ENCODE results near the gene KCNQ1.

Gene KCNQ1

GRCh38 chr11:2846056-2846455 is 401.2 kb downstream of the KCNQ1 start:
- H3K27ac ChIP-seq (ENCODE audit: low read length) = no peak overlapping the region
- no peaks in the 10 kb centered on the region for H3K27me3 ChIP-seq (ENCODE audit: insufficient read depth, low read length, poor library complexity)
- TF ChIP-seq CTCF (IDR thresholded peaks at IDR 0.05; ENCODE audit: borderline replicate concordance, extremely low read depth, low read length, poor library complexity, severe bottlenecking) = no peak
- no peak for TF ChIP-seq EZH2 (IDR thresholded peaks at IDR 0.05; ENCODE audit: borderline replicate concordance, low read depth, low read length, severe bottlenecking)
- H3K4me2 ChIP-seq (ENCODE audit: insufficient read depth, low read length) = no peak overlapping the region
- no peaks in the 10 kb centered on the region for H3K9me3 ChIP-seq (ENCODE audit: insufficient read depth, low read length, severe bottlenecking)
- H4K20me1 ChIP-seq (ENCODE audit: insufficient read depth, low read length) = peaks cover 10% of the 10 kb centered on the region; the same call in 1 of the 2 replicates
- ATAC-seq (ENCODE audit: insufficient read depth, low read depth) (no peak), DNase-seq (no peak)
- no peak overlapping the region for H3K9ac ChIP-seq (ENCODE audit: low read depth, low read length)
- H3K36me3 ChIP-seq (ENCODE audit: insufficient read depth, low read length) = no peaks in the 10 kb centered on the region
- H3K4me3 ChIP-seq (ENCODE audit: low read depth in 1 of 2, low read length in 2 of 2) = no peak overlapping the region
- no peaks in the 10 kb centered on the region for H3K4me1 ChIP-seq (ENCODE audit: insufficient read depth, low read length)
- no peaks in the 10 kb centered on the region for H3K79me2 ChIP-seq (ENCODE audit: insufficient read depth, low read length)
- no peak overlapping the region for H2AFZ ChIP-seq (ENCODE audit: low read depth, low read length)

- no peak for ATAC-seq (ENCODE audit: insufficient read depth, low read depth)
- H3K9ac ChIP-seq (ENCODE audit: low read depth, low read length) = no peak overlapping the region
- H3K27ac ChIP-seq (ENCODE audit: low read length) = no peak overlapping the region
- no peaks in the 10 kb centered on the region for H3K27me3 ChIP-seq (ENCODE audit: insufficient read depth, low read length, poor library complexity)
- no peak overlapping the region for H2AFZ ChIP-seq (ENCODE audit: low read depth, low read length)
- H3K4me1 ChIP-seq (ENCODE audit: insufficient read depth, low read length) = no peaks in the 10 kb centered on the region
- no peak for DNase-seq
- H4K20me1 ChIP-seq (ENCODE audit: insufficient read depth, low read length) = peaks cover 10% of the 10 kb centered on the region; the same call in 1 of the 2 replicates
- no peak overlapping the region for H3K4me2 ChIP-seq (ENCODE audit: insufficient read depth, low read length)
- H3K36me3 ChIP-seq (ENCODE audit: insufficient read depth, low read length) = no peaks in the 10 kb centered on the region
- H3K4me3 ChIP-seq (ENCODE audit: low read depth in 1 of 2, low read length in 2 of 2) = no peak overlapping the region
- H3K79me2 ChIP-seq (ENCODE audit: insufficient read depth, low read length) = no peaks in the 10 kb centered on the region
- no peaks in the 10 kb centered on the region for H3K9me3 ChIP-seq (ENCODE audit: insufficient read depth, low read length, severe bottlenecking)
- no peak for TF ChIP-seq EZH2 (IDR thresholded peaks at IDR 0.05; ENCODE audit: borderline replicate concordance, low read depth, low read length, severe bottlenecking)
- TF ChIP-seq CTCF (IDR thresholded peaks at IDR 0.05; ENCODE audit: borderline replicate concordance, extremely low read depth, low read length, poor library complexity, severe bottlenecking) = no peak
Measured at GRCh38 chr11:2846470-2846869, 401.7 kb downstream of the KCNQ1 start.

GRCh38 chr11:2847561-2847960 is 402.8 kb downstream of the KCNQ1 start:
- no peak overlapping the region for H2AFZ ChIP-seq (ENCODE audit: low read depth, low read length)
- DNase-seq (no peak), ATAC-seq (ENCODE audit: insufficient read depth, low read depth) (no peak)
- H3K36me3 ChIP-seq (ENCODE audit: insufficient read depth, low read length) = no peaks in the 10 kb centered on the region
- H3K4me2 ChIP-seq (ENCODE audit: insufficient read depth, low read length) = no peak overlapping the region
- no peaks in the 10 kb centered on the region for H3K4me1 ChIP-seq (ENCODE audit: insufficient read depth, low read length)
- H3K4me3 ChIP-seq (ENCODE audit: low read depth in 1 of 2, low read length in 2 of 2) = no peak overlapping the region
- H4K20me1 ChIP-seq (ENCODE audit: insufficient read depth, low read length) = peaks cover 10% of the 10 kb centered on the region; the same call in 1 of the 2 replicates
- H3K9ac ChIP-seq (ENCODE audit: low read depth, low read length) = no peak overlapping the region
- H3K9me3 ChIP-seq (ENCODE audit: insufficient read depth, low read length, severe bottlenecking) = no peaks in the 10 kb centered on the region
- H3K79me2 ChIP-seq (ENCODE audit: insufficient read depth, low read length) = no peaks in the 10 kb centered on the region
- H3K27ac ChIP-seq (ENCODE audit: low read length) = no peak overlapping the region
- no peaks in the 10 kb centered on the region for H3K27me3 ChIP-seq (ENCODE audit: insufficient read depth, low read length, poor library complexity)
- TF ChIP-seq CTCF (IDR thresholded peaks at IDR 0.05; ENCODE audit: borderline replicate concordance, extremely low read depth, low read length, poor library complexity, severe bottlenecking) (no peak), EZH2 (IDR thresholded peaks at IDR 0.05; ENCODE audit: borderline replicate concordance, low read depth, low read length, severe bottlenecking) (no peak)

- Histone ChIP-seq H3K4me2 (ENCODE audit: insufficient read depth, low read length) (no peak overlapping the region), H3K9me3 (ENCODE audit: insufficient read depth, low read length, severe bottlenecking) (no peaks in the 10 kb centered on the region), H3K9ac (ENCODE audit: low read depth, low read length) (no peak overlapping the region), H3K4me3 (ENCODE audit: low read depth in 1 of 2, low read length in 2 of 2) (no peak overlapping the region), H3K27me3 (ENCODE audit: insufficient read depth, low read length, poor library complexity) (no peaks in the 10 kb centered on the region), H2AFZ (ENCODE audit: low read depth, low read length) (no peak overlapping the region), H3K79me2 (ENCODE audit: insufficient read depth, low read length) (no peaks in the 10 kb centered on the region), H3K4me1 (ENCODE audit: insufficient read depth, low read length) (no peaks in the 10 kb centered on the region), H4K20me1 (ENCODE audit: insufficient read depth, low read length) (peaks cover 10% of the 10 kb centered on the region; the same call in 1 of the 2 replicates), H3K27ac (ENCODE audit: low read length) (no peak overlapping the region), H3K36me3 (ENCODE audit: insufficient read depth, low read length) (no peaks in the 10 kb centered on the region)
- TF ChIP-seq EZH2 (IDR thresholded peaks at IDR 0.05; ENCODE audit: borderline replicate concordance, low read depth, low read length, severe bottlenecking) (no peak), CTCF (IDR thresholded peaks at IDR 0.05; ENCODE audit: borderline replicate concordance, extremely low read depth, low read length, poor library complexity, severe bottlenecking) (no peak)
- ATAC-seq (ENCODE audit: insufficient read depth, low read depth) (no peak), DNase-seq (no peak)
Measured at GRCh38 chr11:2848497-2848896, 403.7 kb downstream of the KCNQ1 start.
